Activated CD4-positive, alpha-beta memory T cell treated with anti-CD3 and anti-CD28 coated beads, Interleukin-2, amount 10 ng/mL, durations not matched to agents 7 days and 5 days (primary cell): Measurements from ENCODE around the gene DVL1. TPM values are rescaled to one million over a fixed set of nuclear protein-coding genes. Genes with fewer than 3 reads are reported as not detected.
A peak's percentile ranks its signal among the peaks of the same experiment; 100 is the strongest.

Source experiments
- CTCF ChIA-PET: fragments of 350-600 bp; sonication (Branson Sonifier 250); formaldehyde crosslinking; loops from one replicate; lab custom pipeline; 2021; ENCODE audit warnings: antibody characterized with exemption, inconsistent platforms; lab: Charles Lee
- POLR2A ChIA-PET: fragments of 350-600 bp; sonication (Branson Sonifier 250); formaldehyde crosslinking; loops from one replicate; lab custom pipeline; 2021; ENCODE audit warnings: antibody characterized with exemption; lab: Charles Lee
- DNase-seq: peaks from one replicate; pipeline ENCODE4 v3.0.0-alpha.2; 2020
- H3K27ac Mint-ChIP-seq: one replicate; pipeline ENCODE4 v1.8.0; 2021; ENCODE audit warnings: mild to moderate bottlenecking, mixed read lengths
- H3K27me3 Mint-ChIP-seq: one replicate; pipeline ENCODE4 v1.8.0; 2021; ENCODE audit warnings: mixed read lengths
- H3K36me3 Mint-ChIP-seq: one replicate; pipeline ENCODE4 v1.8.0; 2021; ENCODE audit warnings: low read depth, mixed read lengths
- H3K4me1 Mint-ChIP-seq: one replicate; pipeline ENCODE4 v1.8.0; 2021; ENCODE audit warnings: mixed read lengths
- H3K4me3 Mint-ChIP-seq: one replicate; pipeline ENCODE4 v1.8.0; 2021; ENCODE audit warnings: mild to moderate bottlenecking, mixed read lengths
- H3K9me3 Mint-ChIP-seq: one replicate; pipeline ENCODE4 v1.8.0; 2021; ENCODE audit warnings: mixed read lengths
- total RNA-seq, 2 experiments: library from RNA; stranded (reverse); gene quantifications; one replicate each; pipeline ENCODE4 v1.2.3, GENCODE V29; 2021

The DVL1 gene
- total RNA-seq: 10 to 100 TPM; 36.0 to 37.8 TPM

- no peaks in the 10 kb centered on the region for H3K9me3 Mint-ChIP-seq
- peaks cover 36% of the 10 kb centered on the region for H3K4me1 Mint-ChIP-seq
- ChIA-PET CTCF (interaction anchor here (2.1 to 4.0 kb wide), 2 partner anchors 22 to 44 kb away, joined by 9 to 28 read pairs; no protein-coding TSS in a partner anchor), POLR2A (interaction anchor here (1.1 kb wide), 1 partner anchor 162 kb away, joined by 3 read pairs; no protein-coding TSS in a partner anchor)
- H3K27ac Mint-ChIP-seq: no peak within 1 kb of the TSS
- H3K4me3 Mint-ChIP-seq: peak within 1 kb of the TSS; percentile 71
- peak; percentile 68 for DNase-seq
- H3K36me3 Mint-ChIP-seq: no peaks in the 10 kb centered on the region
- peaks cover 23% of the 10 kb centered on the region for H3K27me3 Mint-ChIP-seq
Measured at GRCh38 chr1:1349256-1350012, at the start of gene DVL1. Gene DVL1, minus strand, starts transcription at chr1:1349418. Its CDS starts 353 bp downstream, at chr1:1349065.

- peak overlapping the region; percentile 85 for H3K4me3 Mint-ChIP-seq
- DNase-seq: no peak
- peak overlapping the region; percentile 84 for H3K27ac Mint-ChIP-seq
- ChIA-PET CTCF (interaction anchor here (0.8 to 4.0 kb wide), 8 partner anchors 9 to 107 kb away, joined by 3 to 19 read pairs (median 6); partner anchors contain the start of genes AURKAIP1 and MRPL20), POLR2A (interaction anchor here (0.6 to 4.2 kb wide), 20 partner anchors 8 to 440 kb away, joined by 3 to 51 read pairs (median 4); partner anchors contain the start of genes AURKAIP1 and MRPL20)
- peaks cover 71% of the 10 kb centered on the region for H3K36me3 Mint-ChIP-seq
- no peaks in the 10 kb centered on the region for H3K9me3 Mint-ChIP-seq
- peaks cover 55% of the 10 kb centered on the region for H3K4me1 Mint-ChIP-seq
- no peaks in the 10 kb centered on the region for H3K27me3 Mint-ChIP-seq
Measured at GRCh38 chr1:1398677-1399186, 49.5 kb upstream of the DVL1 start.

- H3K27ac Mint-ChIP-seq: peak overlapping the region; percentile 84
- CTCF ChIA-PET: interaction anchor here (1.0 to 4.0 kb wide), 4 partner anchors 9 to 27 kb away, joined by 3 to 19 read pairs (median 10); partner anchors contain the start of genes AURKAIP1 and MRPL20
- H3K9me3 Mint-ChIP-seq: no peaks in the 10 kb centered on the region
- no peak for DNase-seq
- H3K4me1 Mint-ChIP-seq: peaks cover 53% of the 10 kb centered on the region
- no peaks in the 10 kb centered on the region for H3K27me3 Mint-ChIP-seq
- H3K4me3 Mint-ChIP-seq: peak overlapping the region; percentile 85
- POLR2A ChIA-PET: interaction anchor here (0.6 to 4.2 kb wide), 10 partner anchors 9 to 72 kb away, joined by 3 to 51 read pairs (median 8); partner anchors contain the start of genes AURKAIP1 and MRPL20
- H3K36me3 Mint-ChIP-seq: peaks cover 73% of the 10 kb centered on the region
Measured at GRCh38 chr1:1397839-1398523, 48.8 kb upstream of the DVL1 start.

DNA sequence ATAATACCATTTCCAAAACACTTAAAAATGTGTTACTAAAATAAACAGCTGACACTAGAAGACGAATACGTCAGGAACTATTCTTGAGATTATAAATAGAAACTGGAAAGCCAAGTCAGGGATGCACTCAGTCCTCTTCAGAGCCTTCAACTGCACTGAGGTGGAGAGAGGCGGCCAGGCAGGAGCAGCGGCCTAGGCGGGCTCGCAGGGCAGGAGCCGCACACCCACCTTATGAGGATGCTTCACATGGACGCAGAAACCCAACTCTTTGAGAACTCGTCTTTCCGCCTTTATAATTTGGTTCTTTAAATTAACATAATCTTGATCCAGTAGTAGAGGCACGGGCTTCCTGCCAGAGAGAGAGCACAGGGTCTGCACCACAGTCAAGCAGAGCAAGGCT lies 45.9 kb upstream of the DVL1 start:
- Mint-ChIP-seq H3K4me3 (no peak overlapping the region), H3K4me1 (peaks cover 31% of the 10 kb centered on the region), H3K27me3 (no peaks in the 10 kb centered on the region), H3K36me3 (peaks cover 77% of the 10 kb centered on the region), H3K27ac (no peak overlapping the region), H3K9me3 (no peaks in the 10 kb centered on the region)
- CTCF ChIA-PET: interaction anchor here (0.7 kb wide), 1 partner anchor 27 kb away, joined by 3 read pairs; no protein-coding TSS in a partner anchor
- POLR2A ChIA-PET: interaction anchor here (2.5 kb wide), 1 partner anchor 13 kb away, joined by 8 read pairs; no protein-coding TSS in a partner anchor
- DNase-seq: no peak

- H3K4me1 Mint-ChIP-seq: peaks cover 24% of the 10 kb centered on the region
- H3K9me3 Mint-ChIP-seq: no peaks in the 10 kb centered on the region
- ChIA-PET CTCF (interaction anchor here (1.3 kb wide), 1 partner anchor 12 kb away, joined by 3 read pairs; no protein-coding TSS in a partner anchor), POLR2A (no interaction called here)
- H3K27ac Mint-ChIP-seq: no peak overlapping the region
- H3K36me3 Mint-ChIP-seq: peaks cover 77% of the 10 kb centered on the region
- no peak for DNase-seq
- H3K27me3 Mint-ChIP-seq: no peaks in the 10 kb centered on the region
- no peak overlapping the region for H3K4me3 Mint-ChIP-seq
Measured at GRCh38 chr1:1394116-1394515, 44.9 kb upstream of the DVL1 start.

- no peak overlapping the region for H3K27ac Mint-ChIP-seq
Measured at GRCh38 chr1:1393428-1393827, 44.2 kb upstream of the DVL1 start.

GRCh38 chr1:1393014-1393413 lies 43.8 kb upstream of the DVL1 start:
- no peak overlapping the region for H3K4me3 Mint-ChIP-seq
- H3K27me3 Mint-ChIP-seq: no peaks in the 10 kb centered on the region
- peaks cover 82% of the 10 kb centered on the region for H3K36me3 Mint-ChIP-seq
- DNase-seq: no peak
- CTCF ChIA-PET: interaction anchor here (1.3 kb wide), 1 partner anchor 13 kb away, joined by 3 read pairs; no protein-coding TSS in a partner anchor
- POLR2A ChIA-PET: no interaction called here
- H3K27ac Mint-ChIP-seq: no peak overlapping the region
- peaks cover 22% of the 10 kb centered on the region for H3K4me1 Mint-ChIP-seq
- no peaks in the 10 kb centered on the region for H3K9me3 Mint-ChIP-seq

More at GRCh38 chr1:1393428-1393827, 44.2 kb upstream of the DVL1 start:
- Mint-ChIP-seq H3K4me3 (no peak overlapping the region), H3K36me3 (peaks cover 82% of the 10 kb centered on the region), H3K27me3 (no peaks in the 10 kb centered on the region), H3K9me3 (no peaks in the 10 kb centered on the region), H3K4me1 (peaks cover 24% of the 10 kb centered on the region)
- no peak for DNase-seq
- ChIA-PET POLR2A (no interaction called here), CTCF (interaction anchor here (1.3 kb wide), 1 partner anchor 12 kb away, joined by 3 read pairs; no protein-coding TSS in a partner anchor)

DNA sequence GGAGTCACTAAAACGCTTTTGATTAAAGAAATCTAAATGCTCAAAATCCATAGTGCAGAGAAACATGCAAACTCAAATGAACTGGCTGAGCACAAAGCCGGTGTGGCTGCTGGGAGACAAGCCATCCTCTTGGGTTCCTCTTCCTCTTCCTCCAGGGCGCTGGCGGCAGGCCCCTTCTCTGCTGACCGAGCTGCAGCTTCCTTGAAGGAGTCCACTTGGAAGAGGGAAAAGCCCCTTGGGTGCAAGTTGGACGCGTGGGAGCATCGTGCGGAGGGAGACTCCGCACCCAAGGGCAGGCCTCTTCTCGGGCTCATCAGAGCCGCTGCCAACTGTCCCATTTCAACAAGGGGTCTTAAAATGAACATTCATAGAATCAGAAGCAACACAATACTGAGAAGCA lies 42.0 kb upstream of the DVL1 start:
- Mint-ChIP-seq H3K27me3 (no peaks in the 10 kb centered on the region), H3K4me1 (peaks cover 12% of the 10 kb centered on the region), H3K36me3 (peaks cover 87% of the 10 kb centered on the region), H3K9me3 (no peaks in the 10 kb centered on the region), H3K27ac (no peak overlapping the region), H3K4me3 (no peak overlapping the region)
- DNase-seq: no peak
- POLR2A ChIA-PET: interaction anchor here (1.0 to 4.1 kb wide), 2 partner anchors 8 to 15 kb away, joined by 3 to 12 read pairs; partner anchors contain the start of gene CCNL2
- CTCF ChIA-PET: interaction anchor here (1.2 kb wide), 1 partner anchor 11 kb away, joined by 3 read pairs; no protein-coding TSS in a partner anchor

GRCh38 chr1:1390675-1391074 lies 41.5 kb upstream of the DVL1 start:
- Mint-ChIP-seq H3K9me3 (no peaks in the 10 kb centered on the region), H3K27me3 (no peaks in the 10 kb centered on the region), H3K4me1 (peaks cover 10% of the 10 kb centered on the region), H3K36me3 (peaks cover 90% of the 10 kb centered on the region), H3K4me3 (no peak overlapping the region), H3K27ac (no peak overlapping the region)
- DNase-seq: no peak
- ChIA-PET CTCF (interaction anchor here (1.2 kb wide), 1 partner anchor 12 kb away, joined by 3 read pairs; no protein-coding TSS in a partner anchor), POLR2A (interaction anchor here (1.0 to 4.1 kb wide), 2 partner anchors 9 to 15 kb away, joined by 3 to 12 read pairs; partner anchors contain the start of gene CCNL2)

- ChIA-PET CTCF (interaction anchor here (2.4 kb wide), 1 partner anchor 13 kb away, joined by 7 read pairs; the partner anchor contains the start of gene AURKAIP1), POLR2A (interaction anchor here (1.5 to 3.0 kb wide), 2 partner anchors 10 to 12 kb away, joined by 4 to 11 read pairs; no protein-coding TSS in a partner anchor)
- Mint-ChIP-seq H3K4me3 (no peak overlapping the region), H3K9me3 (no peaks in the 10 kb centered on the region), H3K4me1 (peaks cover 2% of the 10 kb centered on the region), H3K27ac (no peak overlapping the region), H3K36me3 (peaks cover 69% of the 10 kb centered on the region), H3K27me3 (no peaks in the 10 kb centered on the region)
- no peak for DNase-seq
Measured at GRCh38 chr1:1388078-1388472, 38.9 kb upstream of the DVL1 start.

DNA sequence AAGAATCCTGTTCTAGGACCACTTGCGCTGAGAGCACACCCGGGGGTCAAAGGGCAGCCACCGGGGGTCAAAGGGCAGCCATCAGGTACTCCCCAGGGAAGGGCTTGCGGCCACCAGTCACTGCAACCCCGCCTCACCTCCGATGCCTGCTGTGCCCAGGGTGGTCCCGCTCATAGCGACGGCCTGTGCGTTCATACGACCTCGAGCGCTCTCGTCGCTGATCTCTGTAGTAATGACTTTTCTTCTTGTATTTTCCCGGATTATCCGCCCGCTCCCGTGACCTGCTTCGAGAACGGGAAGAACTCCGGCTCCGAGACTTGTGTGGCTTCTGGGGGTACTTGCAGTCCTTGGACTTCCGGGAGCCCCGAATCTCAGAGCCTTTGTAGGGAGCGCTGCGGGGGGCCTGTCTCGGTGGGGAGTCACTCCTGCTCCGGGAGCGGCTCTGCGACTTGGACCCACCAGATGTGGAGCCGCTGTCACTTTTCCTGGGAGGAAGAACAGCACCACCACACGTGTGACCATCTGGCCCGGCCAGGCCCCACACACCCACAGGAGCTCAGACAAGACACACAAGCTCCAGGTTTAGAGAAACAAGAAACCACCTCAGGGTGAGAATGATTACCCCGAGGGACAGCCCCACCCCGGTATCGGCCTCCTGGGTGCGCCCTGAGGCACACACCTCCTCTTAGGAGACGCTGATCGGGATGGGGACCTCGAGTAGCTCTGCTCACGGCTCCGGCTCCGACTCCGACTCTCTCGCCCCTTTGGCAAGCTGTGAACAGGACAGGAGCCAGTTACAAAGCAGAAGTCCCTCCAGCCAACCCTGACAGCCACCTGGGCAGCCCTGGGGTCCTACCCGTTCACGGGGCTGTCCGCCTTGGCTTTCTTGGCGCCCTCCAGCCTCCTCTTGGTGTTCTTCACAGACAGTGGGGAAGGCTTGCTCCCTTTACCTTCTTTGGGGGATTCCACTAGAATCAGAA lies 38.2 kb upstream of the DVL1 start:
- ChIA-PET CTCF (interaction anchor here (1.8 to 2.4 kb wide), 2 partner anchors 12 to 15 kb away, joined by 6 to 7 read pairs; partner anchors contain the start of gene AURKAIP1), POLR2A (interaction anchor here (1.5 to 3.0 kb wide), 2 partner anchors 11 to 12 kb away, joined by 4 to 11 read pairs; no protein-coding TSS in a partner anchor)
- no peak for DNase-seq
- Mint-ChIP-seq H3K4me3 (no peak overlapping the region), H3K4me1 (peaks cover 1% of the 10 kb centered on the region), H3K9me3 (no peaks in the 10 kb centered on the region), H3K36me3 (peaks cover 62% of the 10 kb centered on the region), H3K27ac (no peak overlapping the region), H3K27me3 (no peaks in the 10 kb centered on the region)
